HFFc6 (cell line): ENCODE data around the gene FBP2. TPM values are rescaled to one million over a fixed set of nuclear protein-coding genes. Genes with fewer than 3 reads are reported as not detected.

ENCODE experiments used
- DNase-seq: peaks from one replicate; pipeline ENCODE4 v3.0.0-alpha.2; 2018
- H3K27ac Mint-ChIP-seq: 2 replicates; pipeline ENCODE4 v1.8.0; 2020; ENCODE audit warnings: mild to moderate bottlenecking, mixed read lengths
- H3K27me3 Mint-ChIP-seq: 2 replicates; pipeline ENCODE4 v1.8.0; 2021; ENCODE audit warnings: mild to moderate bottlenecking, moderate library complexity, mixed read lengths; ENCODE audit not compliant: insufficient read depth
- H3K36me3 Mint-ChIP-seq: 2 replicates; pipeline ENCODE4 v1.8.0; 2021; ENCODE audit warnings: low read depth, mixed read lengths
- H3K4me1 Mint-ChIP-seq: 2 replicates; pipeline ENCODE4 v1.8.0; 2020; ENCODE audit warnings: low read depth, mixed read lengths
- H3K4me3 Mint-ChIP-seq: 2 replicates; pipeline ENCODE4 v1.8.0; 2020; ENCODE audit warnings: mild to moderate bottlenecking, moderate library complexity, mixed read lengths
- H3K9me3 Mint-ChIP-seq: 2 replicates; pipeline ENCODE4 v1.8.0; 2020; ENCODE audit warnings: mild to moderate bottlenecking, mixed read lengths
- total RNA-seq, 6 experiments: library from RNA; stranded (reverse); fragmentation: NEBNext Ultra II Directional; extraction: Animal tissue kit (Norgen Biotek cat#: 25700); gene quantifications; 2 replicates in 1 of 6; 3 replicates in 5 of 6; pipeline ENCODE4 v1.2.3, GENCODE V29; 2021
- TF ChIP-seq, protein P1 (sequence below): fragments of 200-600 bp; sonication (generic); IDR thresholded peaks from 2 replicates; pipeline ENCODE4 v1.5.0; 2021; ENCODE audit warnings: antibody characterized with exemption, mild to moderate bottlenecking

FBP2 gene
- total RNA-seq, 6 experiments from 2014 or later = not detected

DNA sequence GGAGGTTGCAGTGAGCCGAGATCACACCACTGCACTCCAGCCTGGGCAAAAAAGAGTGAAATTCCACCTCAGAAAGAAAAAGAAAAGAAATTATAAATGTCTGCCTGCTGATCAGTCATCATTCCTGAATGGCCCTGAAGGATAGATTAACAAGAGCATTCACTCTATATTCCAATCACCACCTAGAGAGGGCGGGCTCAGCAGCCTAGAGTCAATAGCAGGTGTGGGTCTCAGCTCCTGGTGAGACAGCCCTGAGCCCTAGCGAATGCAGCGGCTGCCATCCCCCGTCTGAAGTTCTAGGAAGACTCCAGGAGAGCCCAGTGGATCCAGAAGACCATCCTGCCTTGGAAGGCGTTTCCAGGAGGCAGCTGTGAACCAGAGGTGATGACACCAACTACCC, 33.7 kb upstream of the FBP2 start:
- H3K27ac Mint-ChIP-seq = no peak overlapping the region
- peaks cover 38% of the 10 kb centered on the region for H3K27me3 Mint-ChIP-seq
- TF ChIP-seq, protein P1, sequence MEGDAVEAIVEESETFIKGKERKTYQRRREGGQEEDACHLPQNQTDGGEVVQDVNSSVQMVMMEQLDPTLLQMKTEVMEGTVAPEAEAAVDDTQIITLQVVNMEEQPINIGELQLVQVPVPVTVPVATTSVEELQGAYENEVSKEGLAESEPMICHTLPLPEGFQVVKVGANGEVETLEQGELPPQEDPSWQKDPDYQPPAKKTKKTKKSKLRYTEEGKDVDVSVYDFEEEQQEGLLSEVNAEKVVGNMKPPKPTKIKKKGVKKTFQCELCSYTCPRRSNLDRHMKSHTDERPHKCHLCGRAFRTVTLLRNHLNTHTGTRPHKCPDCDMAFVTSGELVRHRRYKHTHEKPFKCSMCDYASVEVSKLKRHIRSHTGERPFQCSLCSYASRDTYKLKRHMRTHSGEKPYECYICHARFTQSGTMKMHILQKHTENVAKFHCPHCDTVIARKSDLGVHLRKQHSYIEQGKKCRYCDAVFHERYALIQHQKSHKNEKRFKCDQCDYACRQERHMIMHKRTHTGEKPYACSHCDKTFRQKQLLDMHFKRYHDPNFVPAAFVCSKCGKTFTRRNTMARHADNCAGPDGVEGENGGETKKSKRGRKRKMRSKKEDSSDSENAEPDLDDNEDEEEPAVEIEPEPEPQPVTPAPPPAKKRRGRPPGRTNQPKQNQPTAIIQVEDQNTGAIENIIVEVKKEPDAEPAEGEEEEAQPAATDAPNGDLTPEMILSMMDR = no peak
- H3K4me3 Mint-ChIP-seq = no peak overlapping the region
- DNase-seq = no peak
- H3K4me1 Mint-ChIP-seq = peaks cover 6% of the 10 kb centered on the region; the same call in 1 of the 2 replicates
- H3K36me3 Mint-ChIP-seq = no peaks in the 10 kb centered on the region
- H3K9me3 Mint-ChIP-seq = no peaks in the 10 kb centered on the region

DNA sequence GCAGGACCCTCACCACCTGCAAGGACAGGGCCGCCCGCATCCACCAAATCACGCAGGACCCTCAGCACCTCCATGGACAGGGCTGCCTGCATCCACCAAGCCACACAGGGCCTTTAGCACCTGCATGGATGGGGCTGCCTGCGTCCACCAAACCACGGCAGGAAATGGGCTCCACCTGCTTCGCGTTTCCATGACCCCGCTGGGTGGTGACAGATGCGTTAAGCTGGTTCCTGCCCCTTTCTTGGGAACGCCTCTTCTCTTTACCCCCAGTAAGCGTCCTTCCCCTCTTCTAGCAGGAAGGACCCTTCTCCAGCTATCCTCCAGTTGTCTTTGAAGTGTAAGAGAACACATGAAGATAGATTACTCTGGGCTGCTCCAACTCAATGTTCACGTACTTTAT, 32.2 kb upstream of the FBP2 start:
- no peak for DNase-seq
- no peaks in the 10 kb centered on the region for H3K36me3 Mint-ChIP-seq
- H3K27ac Mint-ChIP-seq = no peak overlapping the region
- peaks cover 24% of the 10 kb centered on the region for H3K27me3 Mint-ChIP-seq
- H3K4me3 Mint-ChIP-seq = no peak overlapping the region
- TF ChIP-seq, protein P1 = no peak
- H3K9me3 Mint-ChIP-seq = no peaks in the 10 kb centered on the region
- peaks cover 6% of the 10 kb centered on the region; the same call in 1 of the 2 replicates for H3K4me1 Mint-ChIP-seq

DNA sequence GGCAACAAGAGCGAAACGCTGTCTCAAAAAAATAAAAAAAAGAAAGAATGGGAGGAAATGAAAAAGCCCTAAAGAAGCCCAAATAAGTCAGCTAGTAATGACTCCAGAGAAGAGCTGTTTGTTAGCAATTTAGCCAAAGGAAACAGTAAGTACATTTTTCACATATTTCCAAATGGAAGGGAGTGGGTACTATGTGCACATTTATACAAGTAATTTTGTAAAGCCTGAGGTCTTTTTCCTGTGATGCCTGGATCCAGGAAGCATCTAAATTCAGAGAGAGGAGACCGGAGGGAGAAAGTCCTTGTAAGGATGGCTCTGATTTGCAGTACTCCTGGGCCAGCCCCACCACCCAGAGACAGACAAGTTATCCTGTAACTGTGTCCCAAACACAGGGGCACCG, 31.0 kb upstream of the FBP2 start:
- H3K4me3 Mint-ChIP-seq = no peak overlapping the region; the same call in 1 of the 2 replicates
- DNase-seq = no peak
- H3K27ac Mint-ChIP-seq = no peak overlapping the region

DNA sequence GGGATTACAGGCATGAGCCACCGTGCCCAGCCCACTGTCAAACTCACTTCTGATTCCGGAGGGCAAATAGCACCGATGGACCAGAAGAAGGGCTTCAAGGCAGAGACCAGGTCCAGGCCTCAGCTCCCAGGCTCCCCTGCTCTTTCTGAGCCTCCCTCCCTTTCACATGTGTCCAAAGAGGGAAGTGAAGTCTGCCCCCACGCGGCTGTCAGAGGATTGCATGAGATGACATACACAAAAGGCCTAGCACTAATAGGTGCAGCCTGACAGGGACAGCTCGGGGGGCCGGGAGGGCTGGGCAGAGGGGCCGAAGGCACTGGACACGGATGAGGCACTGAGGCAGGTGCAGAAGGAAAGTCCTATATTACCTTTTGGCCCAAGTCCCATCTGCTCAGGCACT, 29.6 kb upstream of the FBP2 start:
- H3K36me3 Mint-ChIP-seq = no peaks in the 10 kb centered on the region
- H3K27ac Mint-ChIP-seq = no peak overlapping the region
- TF ChIP-seq, protein P1 = peak; percentile 63
- no peaks in the 10 kb centered on the region for H3K9me3 Mint-ChIP-seq
- H3K4me1 Mint-ChIP-seq = peaks cover 6% of the 10 kb centered on the region; the same call in 1 of the 2 replicates
- no peak overlapping the region for H3K4me3 Mint-ChIP-seq
- H3K27me3 Mint-ChIP-seq = peaks cover 8% of the 10 kb centered on the region
- DNase-seq = no peak

More for the DNA sequence above, 31.0 kb upstream of the FBP2 start:
- peaks cover 6% of the 10 kb centered on the region; the same call in 1 of the 2 replicates for H3K4me1 Mint-ChIP-seq
- peaks cover 17% of the 10 kb centered on the region for H3K27me3 Mint-ChIP-seq
- H3K9me3 Mint-ChIP-seq = no peaks in the 10 kb centered on the region
- TF ChIP-seq, protein P1 = no peak
- H3K36me3 Mint-ChIP-seq = no peaks in the 10 kb centered on the region

- Mint-ChIP-seq H3K9me3 (no peaks in the 10 kb centered on the region), H3K36me3 (no peaks in the 10 kb centered on the region), H3K4me1 (peaks cover 6% of the 10 kb centered on the region; the same call in 1 of the 2 replicates), H3K27me3 (peaks cover 11% of the 10 kb centered on the region), H3K27ac (no peak overlapping the region), H3K4me3 (no peak overlapping the region)
- TF ChIP-seq, protein P1 = no peak
- no peak for DNase-seq
Observed at GRCh38 chr9:94622087-94622800, 28.6 kb upstream of the FBP2 start.
